ENCODE data around the gene CCDC178.

The CCDC178 gene

GRCh38 chr18:33022370-33022769, 418.2 kb downstream of the CCDC178 start:
- DNase-seq (ENCODE audit: low read depth, low spot score), result no peak
- no peak overlapping the region for H3K4me3 ChIP-seq (ENCODE audit: insufficient read length, low read depth)
- H3K9ac ChIP-seq (ENCODE audit: insufficient read length, low read depth), result no peak overlapping the region
- H3K27me3 ChIP-seq (ENCODE audit: insufficient read depth, insufficient read length), result no peaks in the 10 kb centered on the region
- no peak for TF ChIP-seq ZNF274 (IDR thresholded peaks at IDR 0.05; ENCODE audit: low read depth, low read length)
- no peaks in the 10 kb centered on the region for H3K36me3 ChIP-seq (ENCODE audit: insufficient read depth, insufficient read length, low read length)
- no peaks in the 10 kb centered on the region for H3K4me1 ChIP-seq (ENCODE audit: insufficient read depth, insufficient read length)
- no peaks in the 10 kb centered on the region for H3K9me3 ChIP-seq (ENCODE audit: insufficient read depth, low read length)

- H3K27me3 ChIP-seq (ENCODE audit: insufficient read depth, insufficient read length), result no peaks in the 10 kb centered on the region
- no peaks in the 10 kb centered on the region for H3K4me1 ChIP-seq (ENCODE audit: insufficient read depth, insufficient read length)
- DNase-seq (ENCODE audit: low read depth, low spot score), result no peak
- no peak overlapping the region for H3K9ac ChIP-seq (ENCODE audit: insufficient read length, low read depth)
- no peaks in the 10 kb centered on the region for H3K9me3 ChIP-seq (ENCODE audit: insufficient read depth, low read length)
- TF ChIP-seq ZNF274 (IDR thresholded peaks at IDR 0.05; ENCODE audit: low read depth, low read length) (no peak), SUZ12 (IDR thresholded peaks at IDR 0.05; ENCODE audit: extremely low read depth, insufficient read depth, insufficient read length) (no peak), YY1 (IDR thresholded peaks at IDR 0.05; ENCODE audit: insufficient read depth, insufficient read length) (no peak)
- H3K4me3 ChIP-seq (ENCODE audit: insufficient read length, low read depth), result no peak overlapping the region
- no peaks in the 10 kb centered on the region for H3K36me3 ChIP-seq (ENCODE audit: insufficient read depth, insufficient read length, low read length)
Measured at GRCh38 chr18:33020877-33021276, 419.6 kb downstream of the CCDC178 start.

GRCh38 chr18:33014060-33014796, 426.3 kb downstream of the CCDC178 start:
- Histone ChIP-seq H3K27me3 (ENCODE audit: insufficient read depth, insufficient read length) (no peaks in the 10 kb centered on the region), H3K4me1 (ENCODE audit: insufficient read depth, insufficient read length) (no peaks in the 10 kb centered on the region), H3K9me3 (ENCODE audit: insufficient read depth, low read length) (no peaks in the 10 kb centered on the region), H3K9ac (ENCODE audit: insufficient read length, low read depth) (no peak overlapping the region), H3K36me3 (ENCODE audit: insufficient read depth, insufficient read length, low read length) (no peaks in the 10 kb centered on the region), H3K4me3 (ENCODE audit: insufficient read length, low read depth) (no peak overlapping the region)
- no peak for TF ChIP-seq YY1 (IDR thresholded peaks at IDR 0.05; ENCODE audit: insufficient read depth, insufficient read length)
- TF ChIP-seq ZNF274 (IDR thresholded peaks at IDR 0.05; ENCODE audit: low read depth, low read length), result no peak
- no peak for TF ChIP-seq SUZ12 (IDR thresholded peaks at IDR 0.05; ENCODE audit: extremely low read depth, insufficient read depth, insufficient read length)
- DNase-seq (ENCODE audit: low read depth, low spot score), result no peak

- H3K4me1 ChIP-seq (ENCODE audit: insufficient read depth, insufficient read length), result no peaks in the 10 kb centered on the region
- TF ChIP-seq YY1 (IDR thresholded peaks at IDR 0.05; ENCODE audit: insufficient read depth, insufficient read length) (no peak), ZNF274 (IDR thresholded peaks at IDR 0.05; ENCODE audit: low read depth, low read length) (no peak), SUZ12 (IDR thresholded peaks at IDR 0.05; ENCODE audit: extremely low read depth, insufficient read depth, insufficient read length) (no peak)
Measured at GRCh38 chr18:33010149-33010548, 430.4 kb downstream of the CCDC178 start.

GRCh38 chr18:32998921-32999320, 441.6 kb downstream of the CCDC178 start:
- H3K27me3 ChIP-seq (ENCODE audit: insufficient read depth, insufficient read length), result no peaks in the 10 kb centered on the region
- no peak for DNase-seq (ENCODE audit: low read depth, low spot score)
- H3K36me3 ChIP-seq (ENCODE audit: insufficient read depth, insufficient read length, low read length), result no peaks in the 10 kb centered on the region
- no peak overlapping the region for H3K9ac ChIP-seq (ENCODE audit: insufficient read length, low read depth)
- TF ChIP-seq YY1 (IDR thresholded peaks at IDR 0.05; ENCODE audit: insufficient read depth, insufficient read length) (no peak), ZNF274 (IDR thresholded peaks at IDR 0.05; ENCODE audit: low read depth, low read length) (no peak), SUZ12 (IDR thresholded peaks at IDR 0.05; ENCODE audit: extremely low read depth, insufficient read depth, insufficient read length) (no peak)
- H3K9me3 ChIP-seq (ENCODE audit: insufficient read depth, low read length), result no peaks in the 10 kb centered on the region
- no peak overlapping the region for H3K4me3 ChIP-seq (ENCODE audit: insufficient read length, low read depth)
- H3K4me1 ChIP-seq (ENCODE audit: insufficient read depth, insufficient read length), result no peaks in the 10 kb centered on the region

More at GRCh38 chr18:33010149-33010548, 430.4 kb downstream of the CCDC178 start:
- no peak overlapping the region for H3K4me3 ChIP-seq (ENCODE audit: insufficient read length, low read depth)
- H3K9me3 ChIP-seq (ENCODE audit: insufficient read depth, low read length), result no peaks in the 10 kb centered on the region
- no peaks in the 10 kb centered on the region for H3K27me3 ChIP-seq (ENCODE audit: insufficient read depth, insufficient read length)
- H3K36me3 ChIP-seq (ENCODE audit: insufficient read depth, insufficient read length, low read length), result no peaks in the 10 kb centered on the region
- no peak overlapping the region for H3K9ac ChIP-seq (ENCODE audit: insufficient read length, low read depth)
- DNase-seq (ENCODE audit: low read depth, low spot score), result peak; percentile 22

GRCh38 chr18:32998285-32998684, 442.2 kb downstream of the CCDC178 start:
- H3K9ac ChIP-seq (ENCODE audit: insufficient read length, low read depth), result no peak overlapping the region
- no peaks in the 10 kb centered on the region for H3K27me3 ChIP-seq (ENCODE audit: insufficient read depth, insufficient read length)
- H3K4me3 ChIP-seq (ENCODE audit: insufficient read length, low read depth), result no peak overlapping the region
- DNase-seq (ENCODE audit: low read depth, low spot score), result no peak
- TF ChIP-seq YY1 (IDR thresholded peaks at IDR 0.05; ENCODE audit: insufficient read depth, insufficient read length) (no peak), ZNF274 (IDR thresholded peaks at IDR 0.05; ENCODE audit: low read depth, low read length) (no peak), SUZ12 (IDR thresholded peaks at IDR 0.05; ENCODE audit: extremely low read depth, insufficient read depth, insufficient read length) (no peak)
- H3K9me3 ChIP-seq (ENCODE audit: insufficient read depth, low read length), result no peaks in the 10 kb centered on the region
- H3K4me1 ChIP-seq (ENCODE audit: insufficient read depth, insufficient read length), result no peaks in the 10 kb centered on the region
- no peaks in the 10 kb centered on the region for H3K36me3 ChIP-seq (ENCODE audit: insufficient read depth, insufficient read length, low read length)

GRCh38 chr18:32983721-32984120, 456.8 kb downstream of the CCDC178 start:
- Histone ChIP-seq H3K27me3 (ENCODE audit: insufficient read depth, insufficient read length) (no peaks in the 10 kb centered on the region), H3K9me3 (ENCODE audit: insufficient read depth, low read length) (no peaks in the 10 kb centered on the region), H3K4me1 (ENCODE audit: insufficient read depth, insufficient read length) (no peaks in the 10 kb centered on the region), H3K36me3 (ENCODE audit: insufficient read depth, insufficient read length, low read length) (no peaks in the 10 kb centered on the region), H3K4me3 (ENCODE audit: insufficient read length, low read depth) (no peak overlapping the region), H3K9ac (ENCODE audit: insufficient read length, low read depth) (no peak overlapping the region)
- TF ChIP-seq YY1 (IDR thresholded peaks at IDR 0.05; ENCODE audit: insufficient read depth, insufficient read length), result no peak
- DNase-seq (ENCODE audit: low read depth, low spot score), result no peak
